Epidermal melanocyte (primary cell): Measurements from ENCODE around the gene ZMIZ1.

Experiments used
- DNase-seq: peaks from one replicate; pipeline ENCODE4 v3.0.0; 2011; ENCODE audit warnings: low spot score; ENCODE audit not compliant: insufficient read length

ZMIZ1 gene

GRCh38 chr10:79096514-79096913 lies 27.7 kb downstream of the ZMIZ1 start:
- DNase-seq, result no peak

GRCh38 chr10:79097021-79097872 lies 28.5 kb downstream of the ZMIZ1 start:
- no peak for DNase-seq

- DNase-seq, result no peak
Measured at GRCh38 chr10:79098061-79098460, 29.3 kb downstream of the ZMIZ1 start.

GRCh38 chr10:79098596-79099015 lies 29.8 kb downstream of the ZMIZ1 start:
- DNase-seq, result no peak

GRCh38 chr10:79099898-79100448 lies 31.2 kb downstream of the ZMIZ1 start:
- no peak for DNase-seq

GRCh38 chr10:79100771-79101170 lies 32.0 kb downstream of the ZMIZ1 start:
- DNase-seq, result no peak

- peak; percentile 90 for DNase-seq
Measured at GRCh38 chr10:79101560-79102497, 33.1 kb downstream of the ZMIZ1 start.

GRCh38 chr10:79102498-79102874 lies 33.7 kb downstream of the ZMIZ1 start:
- DNase-seq, result no peak

GRCh38 chr10:79103129-79103528 lies 34.4 kb downstream of the ZMIZ1 start:
- DNase-seq, result no peak

GRCh38 chr10:79103585-79103984 lies 34.8 kb downstream of the ZMIZ1 start:
- no peak for DNase-seq

- no peak for DNase-seq
Measured at GRCh38 chr10:79105150-79105739, 36.5 kb downstream of the ZMIZ1 start.

GRCh38 chr10:79105818-79106217 lies 37.1 kb downstream of the ZMIZ1 start:
- DNase-seq, result no peak

- no peak for DNase-seq
Measured at GRCh38 chr10:79106256-79107050, 37.7 kb downstream of the ZMIZ1 start.

GRCh38 chr10:79107736-79108264 lies 39.0 kb downstream of the ZMIZ1 start:
- no peak for DNase-seq

- no peak for DNase-seq
Measured at GRCh38 chr10:79108728-79109127, 40.0 kb downstream of the ZMIZ1 start.

GRCh38 chr10:79111427-79111826 lies 42.7 kb downstream of the ZMIZ1 start:
- DNase-seq, result no peak

- DNase-seq, result no peak
Measured at GRCh38 chr10:79111846-79112614, 43.3 kb downstream of the ZMIZ1 start.

GRCh38 chr10:79112881-79113431 lies 44.2 kb downstream of the ZMIZ1 start:
- no peak for DNase-seq

- DNase-seq, result no peak
Measured at GRCh38 chr10:79113827-79114226, 45.1 kb downstream of the ZMIZ1 start.
